ENCODE results near the gene RNF138. TPM values are rescaled to one million over a fixed set of nuclear protein-coding genes. Genes with fewer than 3 reads are reported as not detected.
A peak's percentile ranks its signal among the peaks of the same experiment; 100 is the strongest.
"Not testable (repeated sequence)": the region's sequence is repeated elsewhere in the genome, so short reads cannot be mapped to it uniquely, and the experiment has no call there.

RNF138 gene
- total RNA-seq, 1 donor from 2014 or later: 26.7 TPM

- DNase-seq: no peak
These were observed 4.2 kb downstream of the RNF138 start for GRCh38 chr18:32095900-32096229.

- no peak for DNase-seq
These were observed 5.3 kb downstream of the RNF138 start for GRCh38 chr18:32096946-32097345.

- DNase-seq: no peak
These were observed 12.8 kb downstream of the RNF138 start for GRCh38 chr18:32104516-32104915.

- no peak for DNase-seq
These were observed 18.3 kb downstream of the RNF138 start for GRCh38 chr18:32110005-32110404.

DNA sequence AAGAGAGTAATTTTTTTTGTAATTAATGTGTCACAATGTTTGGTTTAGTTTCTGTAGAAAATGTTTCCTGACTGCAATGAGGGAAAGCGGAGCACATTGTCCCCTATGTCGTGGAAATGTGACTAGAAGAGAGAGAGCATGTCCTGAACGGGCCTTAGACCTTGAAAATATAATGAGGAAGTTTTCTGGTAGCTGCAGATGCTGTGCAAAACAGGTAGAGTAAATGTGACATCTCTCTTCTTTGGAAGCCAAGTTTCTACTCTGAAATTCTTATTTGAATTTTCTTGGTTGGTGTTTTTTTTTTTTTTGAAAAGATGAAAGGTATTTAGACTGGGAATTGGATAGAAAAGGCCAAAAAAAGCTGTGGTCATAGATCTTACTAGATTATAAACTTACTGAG is 20.0 kb downstream of the RNF138 start:
- DNase-seq: no peak

DNA sequence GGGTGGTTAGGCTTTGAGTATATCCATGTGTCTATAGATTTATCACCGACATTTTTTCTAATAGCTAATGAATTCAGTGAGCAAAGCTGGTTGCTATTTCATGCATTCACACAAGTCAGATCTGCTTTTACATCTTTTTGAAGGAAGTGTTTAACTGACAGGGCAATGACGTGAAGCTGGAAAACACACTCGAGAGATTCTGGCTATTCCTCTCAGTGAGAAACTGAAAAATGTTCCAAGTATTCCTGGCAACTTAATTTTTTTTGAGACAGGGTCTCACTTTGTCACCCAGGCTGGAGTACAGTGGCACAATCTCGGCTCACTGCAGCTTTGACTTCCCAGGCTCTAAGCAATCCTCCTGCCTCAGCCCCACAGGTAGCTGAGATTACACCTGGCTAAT is 21.2 kb downstream of the RNF138 start:
- no peak for DNase-seq

DNA sequence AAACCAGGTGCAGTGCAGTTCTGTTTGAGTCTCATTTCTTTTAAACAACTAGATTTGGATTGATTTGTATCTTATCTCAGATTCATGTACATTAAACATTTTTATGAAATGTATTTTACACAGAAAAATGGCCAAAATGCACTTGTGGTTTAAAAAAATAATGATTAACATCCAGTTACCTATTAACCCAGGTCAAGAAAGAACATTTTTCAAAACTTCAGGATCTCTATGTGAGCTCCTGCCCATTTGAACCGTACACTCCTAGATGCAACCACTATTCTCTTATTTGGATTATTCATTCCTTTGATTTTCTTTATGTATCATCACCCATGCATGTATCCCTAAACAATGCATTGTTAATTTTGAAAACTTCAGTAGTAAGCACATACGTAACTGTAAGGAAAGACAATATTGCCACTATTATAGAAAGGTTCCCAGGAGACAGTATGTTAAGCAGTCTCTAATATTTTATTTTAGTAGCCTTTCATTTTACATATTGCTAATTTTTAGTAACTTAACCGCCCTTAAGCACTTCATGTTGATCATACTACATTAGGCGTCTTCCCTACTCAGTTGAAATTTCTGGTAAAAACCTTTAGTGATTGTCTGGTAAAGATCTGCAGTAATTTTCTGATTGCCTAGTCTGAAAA is 22.7 kb downstream of the RNF138 start:
- DNase-seq: no peak

DNA sequence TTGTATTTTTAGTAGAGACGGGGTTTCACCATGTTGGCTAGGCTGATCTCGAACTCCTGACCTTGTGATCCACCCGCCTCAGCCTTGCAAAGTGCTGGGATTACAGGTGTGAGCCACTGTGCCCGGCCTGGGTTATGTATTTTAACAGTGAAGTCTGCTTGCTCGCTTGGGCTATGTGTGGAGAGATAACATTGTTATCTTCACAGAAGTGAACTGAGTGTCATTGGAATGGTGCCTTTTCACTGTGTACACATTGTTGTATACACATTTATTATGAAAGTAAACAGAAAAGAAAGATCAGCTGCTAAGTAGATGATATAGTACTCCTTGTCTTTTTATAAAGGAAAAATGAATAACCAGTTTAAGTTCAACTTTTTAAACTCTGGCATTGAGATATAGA is 30.4 kb downstream of the RNF138 start:
- no peak for DNase-seq

DNA sequence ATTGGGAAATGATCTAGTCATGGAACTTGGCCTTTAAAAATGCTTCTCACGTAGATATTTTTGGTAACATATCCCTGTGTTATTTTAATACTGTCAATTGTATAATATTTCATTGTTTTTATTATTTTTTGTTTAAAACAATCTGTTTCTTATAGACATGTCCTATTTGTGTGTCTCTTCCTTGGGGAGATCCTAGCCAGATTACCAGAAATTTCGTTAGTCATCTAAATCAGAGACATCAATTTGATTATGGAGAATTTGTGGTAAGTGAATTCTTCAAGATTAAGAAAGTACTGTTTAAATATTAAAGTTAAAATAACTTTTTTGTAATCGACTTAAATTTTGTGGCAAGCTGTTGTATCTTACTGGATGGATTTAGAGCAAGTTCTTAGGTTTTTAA is 34.9 kb downstream of the RNF138 start:
- no peak for DNase-seq

DNA sequence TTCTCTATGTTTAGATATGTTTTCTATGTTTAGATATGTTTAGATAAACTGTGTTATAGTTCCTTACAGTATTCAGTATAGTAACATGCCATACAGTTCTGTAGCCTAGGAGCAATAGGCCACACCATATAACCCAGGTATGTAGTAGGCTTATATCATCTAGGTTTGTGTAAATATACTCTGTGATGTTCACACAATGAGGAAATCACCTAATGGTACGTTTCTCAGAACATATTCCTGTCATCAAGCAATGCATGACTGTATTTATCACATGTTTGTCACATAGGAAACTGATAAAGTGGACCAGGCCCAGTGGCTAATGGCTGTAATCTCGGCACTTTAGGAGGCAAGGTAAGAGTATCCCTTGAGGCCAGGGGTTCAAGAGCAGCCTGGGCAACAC is 44.0 kb downstream of the RNF138 start:
- no peak for DNase-seq

DNA sequence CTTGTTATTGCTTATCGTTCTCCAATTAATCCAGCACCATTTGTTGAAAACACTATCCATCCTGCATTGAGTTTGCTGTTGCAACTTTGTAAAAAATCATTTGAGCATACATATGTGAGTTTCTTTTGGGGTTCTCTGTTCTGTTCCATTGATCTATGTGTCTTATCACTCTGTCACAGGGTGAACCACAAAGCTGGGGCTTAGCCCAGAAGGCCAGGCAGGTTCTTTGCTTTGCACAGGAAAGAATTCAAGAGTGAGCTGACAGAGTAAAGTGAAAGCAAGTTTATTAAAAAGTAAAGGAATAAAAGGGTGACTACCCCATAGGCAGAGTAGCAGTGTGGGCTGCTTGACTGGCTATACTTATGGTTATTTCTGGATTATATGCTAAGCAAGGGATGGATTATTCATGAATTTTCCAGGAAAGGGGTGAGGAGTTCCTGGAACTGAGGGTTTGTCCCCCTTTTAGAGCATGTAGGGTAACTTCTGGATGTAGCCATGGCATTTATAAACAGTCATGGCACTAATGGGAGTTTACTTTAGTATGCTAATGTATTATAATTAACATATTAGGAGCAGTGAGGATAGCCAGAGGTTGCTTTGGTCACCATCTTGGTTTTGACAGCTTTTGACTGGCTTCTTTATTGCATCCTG is 46.8 kb downstream of the RNF138 start:
- DNase-seq: no peak

GRCh38 chr18:32139835-32140283 is 48.2 kb downstream of the RNF138 start:
- no peak for DNase-seq

GRCh38 chr18:32148185-32148870 is 56.7 kb downstream of the RNF138 start:
- DNase-seq: no peak

DNA sequence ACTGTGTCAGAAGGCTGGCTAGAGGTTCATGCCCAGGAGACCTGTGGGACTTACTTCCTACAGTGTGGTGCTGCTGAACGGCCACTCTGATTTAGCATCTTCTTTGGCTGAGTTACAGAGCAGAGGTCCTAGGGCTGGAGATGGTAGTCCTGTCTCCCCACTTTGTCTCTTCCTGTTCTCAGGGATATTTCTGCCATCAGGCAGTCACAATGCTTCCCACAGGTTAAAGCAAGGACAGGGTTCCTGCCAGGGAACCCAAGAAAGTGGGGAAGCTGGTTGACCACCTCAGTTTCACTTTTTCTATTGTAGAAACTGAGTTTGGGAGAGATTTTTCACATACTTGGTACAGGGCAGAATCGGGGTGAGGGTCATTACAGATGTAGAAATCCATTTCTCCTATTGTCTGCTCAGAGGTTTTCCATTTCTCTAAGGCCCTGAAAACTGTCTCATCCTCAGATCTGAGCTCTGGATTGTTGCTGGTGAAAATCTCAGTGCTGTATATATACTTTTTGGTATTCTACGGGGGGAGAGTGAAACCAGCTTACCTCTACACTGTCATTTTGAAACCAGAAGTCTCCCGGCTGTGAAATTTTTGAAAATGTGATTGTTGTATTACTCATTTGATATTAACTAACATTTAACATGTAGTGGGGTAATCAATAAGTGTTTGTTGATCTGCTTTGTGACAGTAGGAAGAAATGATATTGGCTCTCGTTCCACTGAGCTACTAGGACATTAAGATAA is 61.2 kb downstream of the RNF138 start:
- DNase-seq: no peak

DNA sequence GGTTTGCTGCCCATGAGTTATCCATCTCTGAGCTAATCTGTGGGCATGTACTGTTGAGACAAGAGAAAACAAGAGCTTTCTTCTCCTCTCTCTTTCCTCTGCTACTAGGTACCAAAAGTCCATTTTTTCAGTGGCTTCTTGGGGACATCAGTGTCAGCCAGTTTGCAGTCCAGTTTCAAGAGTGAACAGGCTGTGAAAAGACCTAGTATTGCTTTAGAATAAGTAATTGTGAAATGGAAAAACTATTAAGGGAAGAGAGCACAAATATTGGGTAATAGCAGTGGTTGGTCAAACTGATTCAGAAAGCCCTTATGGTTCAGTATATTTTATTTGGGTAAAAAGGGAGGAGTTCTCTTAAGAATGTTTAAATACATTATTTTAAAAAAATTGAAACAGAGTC is 65.2 kb downstream of the RNF138 start:
- no peak for DNase-seq

GRCh38 chr18:32157580-32157979 is 65.9 kb downstream of the RNF138 start:
- DNase-seq: no peak

DNA sequence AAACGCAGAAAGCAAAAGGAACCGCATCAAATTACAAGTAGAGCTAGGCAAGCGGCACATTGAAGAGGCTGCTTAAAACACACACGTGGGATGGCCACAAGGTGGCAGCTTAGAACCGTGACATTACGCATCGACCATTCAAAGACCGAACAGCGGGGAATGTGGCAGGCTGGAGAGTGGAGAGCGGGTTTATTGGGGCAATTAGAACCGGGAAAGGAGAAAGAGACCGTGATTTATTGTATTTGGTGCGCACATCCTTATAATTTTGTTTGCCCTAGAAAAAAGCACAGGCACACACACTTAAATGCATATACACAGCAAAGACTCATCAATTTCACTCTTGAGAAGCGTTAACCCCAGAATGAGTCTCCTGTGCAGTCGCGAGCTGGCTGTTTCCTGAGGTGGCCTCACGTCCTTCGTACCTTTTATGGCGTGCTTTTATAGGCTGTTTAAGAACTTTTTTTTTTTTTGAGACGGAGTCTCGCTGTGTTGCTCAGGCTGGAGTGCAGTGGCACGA is 66.5 kb downstream of the RNF138 start:
- DNase-seq: peak; percentile 90

- not testable (repeated sequence) for DNase-seq
These were observed 67.0 kb downstream of the RNF138 start for GRCh38 chr18:32158631-32159030.

GRCh38 chr18:32160547-32160946 is 68.9 kb downstream of the RNF138 start:
- no peak for DNase-seq

GRCh38 chr18:32167980-32168730 is 76.5 kb downstream of the RNF138 start:
- DNase-seq: no peak

- DNase-seq: no peak
These were observed 82.0 kb downstream of the RNF138 start for GRCh38 chr18:32173654-32174053.

DNA sequence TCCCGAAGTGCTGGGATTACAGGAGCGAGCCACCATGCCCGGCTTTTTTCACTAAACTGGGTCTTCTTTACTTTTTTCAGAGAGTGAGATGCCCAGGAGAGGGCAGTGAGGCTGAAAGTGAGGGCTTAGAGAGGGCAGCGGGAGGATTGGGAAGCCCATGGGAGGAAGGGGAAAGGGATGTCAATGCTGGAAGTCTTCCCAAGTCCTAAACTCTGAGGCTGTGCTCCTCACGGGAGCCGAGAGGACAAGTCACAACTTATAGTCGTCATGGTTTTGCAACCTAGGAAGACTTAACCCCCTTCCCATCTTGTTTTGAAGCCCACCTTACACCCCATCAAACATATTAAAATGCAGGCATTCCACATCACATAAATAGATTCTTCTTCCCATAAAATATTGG is 83.0 kb downstream of the RNF138 start:
- no peak for DNase-seq

All from dermis blood vessel endothelial cell (primary cell).